Tibial nerve (tissue), 4 donors: Measurements from ENCODE around the gene DCDC1. TPM values are rescaled to one million over a fixed set of nuclear protein-coding genes. Genes with fewer than 3 reads are reported as not detected.
A peak's percentile ranks its signal among the peaks of the same experiment; 100 is the strongest.

ENCODE experiments used
- DNase-seq, 2 donors: peaks; one replicate each; pipeline ENCODE4 v3.0.0-alpha.2; 2019; ENCODE audit warnings: low spot score in 2 of 2
- H3K27ac ChIP-seq, 4 donors: fragments of 200-600 bp; sonication (generic) in 3 of 4; one replicate each; pipeline ENCODE4 v1.5.1; 2017 to 2019; ENCODE audit warnings: mild to moderate bottlenecking in 1 of 4
- H3K27me3 ChIP-seq, 2 donors: fragments of 200-600 bp; sonication (generic) in 1 of 2; one replicate each; pipeline versions ENCODE4 v1.5.1 to v1.6.0; 2017 to 2019
- H3K36me3 ChIP-seq, 3 donors: fragments of 200-600 bp; sonication (generic); one replicate each; pipeline ENCODE4 v1.5.1; 2018 to 2019
- H3K4me1 ChIP-seq, 4 donors: fragments of 200-600 bp; sonication (generic) in 3 of 4; one replicate each; pipeline ENCODE4 v1.5.1; 2017 to 2019
- H3K4me3 ChIP-seq, 4 donors: fragments of 200-600 bp; sonication (generic) in 3 of 4; one replicate each; pipeline ENCODE4 v1.5.1; 2017 to 2019; ENCODE audit warnings: mild to moderate bottlenecking in 1 of 4, moderate library complexity in 1 of 4
- H3K9me3 ChIP-seq, 4 donors: fragments of 200-600 bp; sonication (generic) in 3 of 4; one replicate each; pipeline ENCODE4 v1.5.1; 2017 to 2019
- CTCF ChIP-seq, 5 experiments: fragments of 200-600 bp in 3 of 5; fragments of 450-650 bp in 2 of 5; sonication (generic) in 3 of 5; IDR thresholded peaks; one replicate each; pipeline ENCODE4 v1.5.1; 2016 to 2019; ENCODE audit warnings: antibody characterized with exemption in 5 of 5, mild to moderate bottlenecking in 3 of 5, moderate library complexity in 2 of 5
- EP300 ChIP-seq, 2 donors: sonication (generic); formaldehyde crosslinking; IDR thresholded peaks; one replicate each; pipeline ENCODE4 v1.6.1; 2017; ENCODE audit warnings: antibody characterized with exemption in 2 of 2, mild to moderate bottlenecking in 1 of 2
- POLR2A ChIP-seq, 2 donors: fragments of 450-650 bp; IDR thresholded peaks; one replicate each; pipeline ENCODE4 v1.6.1; 2017; ENCODE audit warnings: antibody characterized with exemption in 2 of 2, mild to moderate bottlenecking in 2 of 2, moderate library complexity in 2 of 2
- WGBS, 2 donors: methylation state at CpG; one replicate each; pipeline ENCODE4 v1.1.5; 2018; 5-methylcytosine and 5-hydroxymethylcytosine counted together
- total RNA-seq, 4 donors: library from RNA; depleted of rRNA; stranded (reverse); fragments of >200 nt; gene quantifications; one replicate each; pipeline ENCODE4 v1.1.0, GENCODE V29; 2016

Gene DCDC1
- total RNA-seq, 4 donors from 2014 or later: 1.1 to 6.1 (median 1.9) TPM

GRCh38 chr11:31248768-31249167 is 120.8 kb downstream of the DCDC1 start:
- DNase-seq: no peak
- Histone ChIP-seq H3K4me3 (no peak overlapping the region), H3K27me3 (no peaks in the 10 kb centered on the region), H3K4me1 (peaks cover 0 to 16% (median 0%) of the 10 kb centered on the region in 4 donors), H3K27ac (no peak overlapping the region), H3K9me3 (no peaks in the 10 kb centered on the region), H3K36me3 (no peaks in the 10 kb centered on the region)
- no peak for TF ChIP-seq POLR2A (IDR thresholded peaks at IDR 0.05)
- TF ChIP-seq CTCF (IDR thresholded peaks at IDR 0.05): no peak
- TF ChIP-seq EP300 (IDR thresholded peaks at IDR 0.05): no peak
- WGBS, 2 donors: 38 to 40% methylated on average over 1 of the region's 1 CpG

- Histone ChIP-seq H3K27ac (no peak overlapping the region), H3K9me3 (no peaks in the 10 kb centered on the region), H3K4me3 (no peak overlapping the region), H3K27me3 (no peaks in the 10 kb centered on the region), H3K4me1 (peaks cover 0 to 16% (median 0%) of the 10 kb centered on the region in 4 donors), H3K36me3 (no peaks in the 10 kb centered on the region)
- DNase-seq: no peak
- no peak for TF ChIP-seq CTCF (IDR thresholded peaks at IDR 0.05)
- no peak for TF ChIP-seq POLR2A (IDR thresholded peaks at IDR 0.05)
- no peak for TF ChIP-seq EP300 (IDR thresholded peaks at IDR 0.05)
- WGBS, 2 donors: 90 to 95% methylated on average over 5 of the region's 5 CpGs
Measured at GRCh38 chr11:31247321-31247720, 122.2 kb downstream of the DCDC1 start.

- WGBS, 2 donors: 50 to 57% methylated on average over 4 of the region's 4 CpGs
- Histone ChIP-seq H3K9me3 (no peaks in the 10 kb centered on the region), H3K4me3 (no peak overlapping the region), H3K27ac (no peak overlapping the region), H3K4me1 (peaks cover 0 to 16% (median 0%) of the 10 kb centered on the region in 4 donors), H3K27me3 (no peaks in the 10 kb centered on the region), H3K36me3 (no peaks in the 10 kb centered on the region)
- TF ChIP-seq CTCF (IDR thresholded peaks at IDR 0.05) (no peak), POLR2A (IDR thresholded peaks at IDR 0.05) (no peak), EP300 (IDR thresholded peaks at IDR 0.05) (peak in 1 of 2 donors; percentile 61)
- DNase-seq: peak in 1 of 2 donors; percentile 57
Measured at GRCh38 chr11:31246451-31247165, 122.9 kb downstream of the DCDC1 start.

GRCh38 chr11:31243706-31244105 is 125.8 kb downstream of the DCDC1 start:
- 75 to 86% methylated on average over 1 of the region's 1 CpG for WGBS, 2 donors
- no peak for DNase-seq
- no peaks in the 10 kb centered on the region for H3K36me3 ChIP-seq
- H3K27ac ChIP-seq: no peak overlapping the region
- TF ChIP-seq POLR2A (IDR thresholded peaks at IDR 0.05) (no peak), EP300 (IDR thresholded peaks at IDR 0.05) (no peak), CTCF (IDR thresholded peaks at IDR 0.05) (no peak)
- H3K9me3 ChIP-seq: no peaks in the 10 kb centered on the region
- no peaks in the 10 kb centered on the region for H3K27me3 ChIP-seq
- H3K4me3 ChIP-seq: no peak overlapping the region
- peaks cover 0 to 9% (median 0%) of the 10 kb centered on the region in 4 donors for H3K4me1 ChIP-seq

GRCh38 chr11:31240340-31240904 is 129.1 kb downstream of the DCDC1 start:
- 19 to 23% methylated on average over 5 of the region's 5 CpGs for WGBS, 2 donors
- TF ChIP-seq EP300 (IDR thresholded peaks at IDR 0.05): no peak
- TF ChIP-seq CTCF (IDR thresholded peaks at IDR 0.05): peak; percentile 19 to 50 (median 40)
- H3K4me1 ChIP-seq: peaks cover 0 to 4% (median 0%) of the 10 kb centered on the region in 4 donors
- peak in 1 of 2 donors; percentile 22 for DNase-seq
- H3K4me3 ChIP-seq: no peak overlapping the region
- H3K36me3 ChIP-seq: no peaks in the 10 kb centered on the region
- no peak overlapping the region for H3K27ac ChIP-seq
- H3K9me3 ChIP-seq: no peaks in the 10 kb centered on the region
- H3K27me3 ChIP-seq: no peaks in the 10 kb centered on the region
